ENCODE data around the gene ST6GALNAC1.
"Not testable (repeated sequence)": the region's sequence is repeated elsewhere in the genome, so short reads cannot be mapped to it uniquely, and the experiment has no call there.

ST6GALNAC1 gene

DNA sequence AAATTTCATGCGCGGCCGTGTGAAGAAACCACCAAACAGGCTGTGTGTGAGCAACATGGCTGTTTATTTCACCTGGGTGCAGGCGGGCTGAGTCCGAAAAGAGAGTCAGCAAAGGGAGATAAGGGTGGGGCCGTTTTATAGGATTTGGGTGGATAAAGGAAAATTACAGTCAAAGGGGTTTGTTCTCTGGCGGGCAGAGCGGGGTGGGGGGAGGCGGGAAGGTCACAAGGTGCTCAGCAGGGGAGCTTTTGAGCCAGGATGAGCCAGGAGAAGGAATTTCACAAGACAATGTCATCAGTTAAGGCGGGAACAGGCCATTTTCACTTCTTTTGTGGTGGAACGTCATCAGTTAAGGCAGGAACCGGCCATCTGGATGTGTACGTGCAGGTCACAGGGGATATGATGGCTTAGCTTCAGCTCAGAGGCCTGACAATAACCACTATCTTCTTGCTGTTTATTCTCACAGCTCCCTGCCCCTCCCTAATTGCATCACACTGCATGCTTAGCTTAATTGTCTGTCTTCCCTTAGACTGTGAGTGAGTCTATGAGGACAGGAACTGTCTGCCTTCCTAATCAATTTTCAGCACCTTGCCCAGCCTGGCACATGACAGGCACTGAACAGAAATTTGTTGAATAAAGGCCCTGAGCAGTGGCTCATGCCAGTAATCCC, 32.3 kb downstream of the ST6GALNAC1 start:
- not testable (repeated sequence) for DNase-seq

DNA sequence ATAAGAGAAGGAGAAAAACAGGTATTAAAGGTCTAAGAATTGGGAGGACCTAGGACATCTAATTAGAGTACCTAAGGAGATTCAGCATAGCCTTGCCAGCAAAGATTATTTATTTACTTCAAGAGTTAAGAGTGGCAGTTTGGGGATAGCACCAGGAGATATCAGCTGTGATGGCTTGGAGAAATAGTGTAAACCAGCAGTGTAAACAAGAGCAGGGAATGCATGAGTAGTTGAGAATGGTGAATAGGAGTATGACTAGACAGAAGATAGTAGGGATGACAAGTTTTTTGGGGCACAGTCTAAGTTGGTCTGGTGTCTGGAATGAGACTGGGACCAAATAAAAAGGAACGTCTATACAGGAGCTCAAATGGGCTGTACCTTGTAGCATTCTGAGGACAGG, 36.9 kb downstream of the ST6GALNAC1 start:
- not testable (repeated sequence) for DNase-seq

DNA sequence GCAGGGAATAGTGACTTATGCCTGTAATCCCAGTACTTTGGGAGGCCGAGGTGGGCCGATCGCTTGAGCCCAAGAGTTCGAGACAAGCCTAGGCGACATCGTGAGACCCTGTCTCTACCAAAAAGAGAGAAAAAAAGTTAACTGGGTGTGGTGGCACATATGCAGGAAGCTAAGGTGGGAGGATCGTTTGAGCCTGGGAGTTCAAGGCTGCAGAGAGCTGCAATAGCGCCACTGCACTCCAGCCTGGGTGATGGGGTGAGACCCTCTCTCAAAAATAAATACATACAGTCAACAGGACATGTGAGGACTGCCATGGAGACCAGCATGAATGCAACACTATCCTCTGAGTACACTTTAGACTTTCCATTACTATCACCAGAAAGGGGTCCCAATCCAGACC, 42.5 kb downstream of the ST6GALNAC1 start:
- DNase-seq = no peak

DNA sequence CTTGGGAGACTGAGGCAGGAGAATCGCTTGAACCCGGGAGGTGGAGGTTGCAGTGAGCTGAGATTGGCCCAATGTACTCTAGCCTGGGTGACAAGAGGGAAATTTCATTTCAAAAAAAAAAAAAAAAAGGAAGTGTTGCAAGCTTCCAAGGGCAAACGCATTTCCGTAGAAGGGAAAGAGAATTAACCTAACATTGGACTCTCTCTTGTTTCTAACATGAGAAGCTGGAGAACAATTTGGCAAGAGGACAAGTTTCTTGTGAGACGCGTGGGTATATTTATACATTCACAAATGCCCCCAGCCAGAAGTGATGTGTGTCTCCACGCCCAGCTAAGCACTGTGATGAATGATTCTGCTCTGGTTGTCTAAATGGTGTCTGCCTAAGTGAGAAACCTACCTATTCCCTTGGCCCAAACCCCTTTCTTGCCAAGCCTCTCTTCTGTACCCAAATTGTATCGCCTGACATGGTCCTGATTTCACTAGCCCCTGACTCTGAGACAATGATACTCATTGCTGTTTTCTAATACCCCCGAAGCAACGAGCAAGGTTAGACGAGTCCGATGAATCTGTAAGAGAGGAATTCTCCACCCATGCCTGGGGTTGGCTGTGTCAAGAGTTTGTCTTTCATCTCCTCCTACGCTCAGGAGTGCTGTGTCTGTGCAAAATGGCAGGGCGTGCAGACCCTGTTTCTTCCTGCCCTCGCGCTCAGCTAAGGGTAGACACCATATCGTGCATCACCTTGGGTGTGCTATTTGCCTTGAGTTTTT, 43.7 kb downstream of the ST6GALNAC1 start:
- no peak for DNase-seq

DNA sequence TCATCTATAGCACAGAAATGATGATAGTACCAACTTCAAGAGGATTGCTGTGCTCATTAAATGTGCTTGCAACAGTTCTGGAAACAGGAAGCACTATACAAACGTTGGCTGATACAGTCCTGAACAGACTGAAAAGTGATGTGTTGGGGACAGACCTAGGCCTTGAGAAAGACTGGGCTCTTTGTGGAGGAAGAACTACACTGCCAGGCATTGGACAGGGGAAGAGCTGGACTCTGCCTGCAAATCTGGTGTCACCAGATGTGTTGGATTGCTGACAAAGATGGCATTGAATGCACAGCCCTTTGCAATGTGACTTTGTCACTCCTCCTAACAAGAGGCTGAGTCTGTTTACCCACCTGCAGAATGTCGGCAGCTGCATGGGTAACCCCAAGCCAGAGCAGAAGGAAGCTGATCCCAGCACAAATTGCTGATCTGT, 45.5 kb downstream of the ST6GALNAC1 start:
- no peak for DNase-seq

DNA sequence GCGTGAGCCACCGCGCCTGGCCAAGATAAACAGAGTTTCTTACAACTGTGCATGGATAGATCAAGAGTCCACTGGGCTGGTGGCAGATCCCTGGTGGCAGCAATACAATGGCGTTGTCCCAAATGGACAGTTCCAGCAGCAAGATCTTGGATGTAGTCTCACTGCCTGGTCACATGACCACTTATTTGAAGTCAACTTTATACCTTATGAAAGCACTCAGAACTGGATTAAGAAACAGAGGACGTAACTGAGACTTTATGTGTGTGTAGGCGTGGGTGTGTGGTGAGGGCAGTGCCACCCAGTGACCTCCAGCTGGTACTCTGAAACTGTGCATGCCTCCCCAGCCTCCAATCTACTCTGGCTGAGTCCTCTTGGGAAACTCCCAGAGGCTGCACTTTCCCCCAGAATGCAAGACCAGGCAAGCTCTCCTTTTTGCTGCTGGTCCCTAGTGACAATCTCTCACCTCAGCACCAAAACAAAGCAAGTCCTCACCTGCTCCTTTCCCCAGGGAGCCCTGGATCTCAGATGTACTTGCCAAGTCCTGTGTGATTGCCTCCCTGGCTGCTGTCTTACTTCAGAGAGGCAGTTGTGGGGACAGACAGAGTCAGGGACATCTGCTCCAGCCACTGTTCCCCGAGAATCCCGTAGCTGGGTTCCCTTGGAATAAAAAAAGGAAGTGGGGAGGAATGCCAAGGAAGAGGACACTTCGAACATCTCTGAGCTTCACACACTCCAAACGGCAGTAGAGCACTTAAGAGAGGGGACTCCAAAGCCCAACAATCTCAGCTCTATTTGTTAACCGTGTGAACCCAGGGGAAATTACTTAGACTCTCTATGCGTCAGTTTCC, 46.2 kb downstream of the ST6GALNAC1 start:
- no peak for DNase-seq

DNA sequence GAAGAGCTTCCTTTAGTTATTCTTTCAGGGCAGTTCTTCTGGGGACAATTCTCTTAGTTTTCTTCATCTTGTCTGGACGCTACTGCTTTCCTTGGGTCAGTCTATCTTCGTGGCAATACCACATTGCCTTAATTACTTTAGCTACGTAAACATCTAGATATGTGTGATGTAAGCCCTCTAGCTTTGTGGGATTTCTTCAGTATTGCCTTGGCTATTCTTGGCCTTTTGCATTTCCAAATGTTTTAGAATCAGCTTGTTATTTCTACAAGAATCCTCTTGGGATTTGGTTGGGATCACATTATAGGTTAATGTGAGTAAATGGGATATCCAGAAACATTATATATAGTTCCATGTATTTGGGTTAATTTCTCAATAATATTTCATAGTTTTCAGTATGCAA, 48.9 kb downstream of the ST6GALNAC1 start:
- no peak for DNase-seq

DNA sequence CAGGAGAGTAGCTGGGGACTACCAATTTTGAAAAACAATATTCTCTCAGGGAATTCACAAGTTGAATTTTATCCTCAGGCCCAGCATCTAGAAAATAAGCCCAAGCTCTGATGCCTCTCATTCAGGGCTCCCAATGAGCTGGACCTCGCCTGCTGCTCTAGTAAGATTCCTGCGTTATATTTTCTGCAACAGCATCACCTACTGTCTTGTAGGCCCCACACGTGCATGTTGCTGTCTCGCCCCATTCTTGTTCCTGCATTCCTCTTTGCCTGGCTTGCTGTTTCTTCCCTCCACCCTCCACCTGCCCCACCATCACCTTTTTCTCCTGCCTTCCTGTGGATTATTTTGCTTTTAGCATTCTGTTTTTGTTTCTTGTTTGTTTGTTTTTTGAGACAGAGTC, 49.6 kb downstream of the ST6GALNAC1 start:
- DNase-seq = no peak

DNA sequence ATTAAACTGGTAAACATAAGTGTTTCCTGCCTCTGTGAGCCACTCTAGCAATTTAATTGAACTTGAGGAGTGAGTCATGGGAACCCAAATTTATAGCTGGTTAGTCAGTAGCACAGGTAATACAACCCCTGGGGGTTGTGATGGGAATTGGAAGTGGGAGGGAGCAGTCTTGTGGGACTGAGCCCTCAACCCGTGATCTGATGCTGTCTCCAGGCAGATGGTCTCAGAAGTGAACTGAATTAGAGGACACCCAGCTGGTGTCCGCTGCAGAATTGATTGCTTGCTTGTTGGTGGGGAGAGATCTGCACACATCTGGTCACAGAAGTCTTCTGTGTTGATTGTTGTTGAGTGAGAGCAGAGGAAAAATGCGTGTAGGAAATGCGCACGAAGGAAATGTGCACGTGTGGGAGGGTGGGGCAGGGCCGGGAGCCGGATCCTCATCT, 50.2 kb downstream of the ST6GALNAC1 start:
- no peak for DNase-seq

DNA sequence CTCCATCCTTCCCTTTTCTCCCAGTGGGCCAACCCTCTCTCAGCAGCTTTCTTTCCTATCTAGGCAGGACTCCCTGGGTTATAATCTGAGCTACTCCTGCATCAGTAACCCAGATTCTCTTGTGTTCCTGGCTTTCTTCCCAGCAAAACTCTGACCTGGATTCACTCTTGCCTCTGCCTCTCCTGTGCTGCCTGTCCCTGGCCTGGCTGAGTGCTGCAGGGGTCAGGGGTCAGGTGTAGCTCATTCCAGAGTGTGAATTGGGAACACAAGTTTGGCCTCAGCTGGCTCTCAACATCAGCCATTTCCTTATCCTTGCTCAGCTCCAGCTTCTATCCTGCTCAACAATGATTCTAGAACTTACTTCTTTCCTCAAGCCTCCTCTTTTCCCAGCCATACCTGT, 55.4 kb downstream of the ST6GALNAC1 start:
- DNase-seq = no peak

DNA sequence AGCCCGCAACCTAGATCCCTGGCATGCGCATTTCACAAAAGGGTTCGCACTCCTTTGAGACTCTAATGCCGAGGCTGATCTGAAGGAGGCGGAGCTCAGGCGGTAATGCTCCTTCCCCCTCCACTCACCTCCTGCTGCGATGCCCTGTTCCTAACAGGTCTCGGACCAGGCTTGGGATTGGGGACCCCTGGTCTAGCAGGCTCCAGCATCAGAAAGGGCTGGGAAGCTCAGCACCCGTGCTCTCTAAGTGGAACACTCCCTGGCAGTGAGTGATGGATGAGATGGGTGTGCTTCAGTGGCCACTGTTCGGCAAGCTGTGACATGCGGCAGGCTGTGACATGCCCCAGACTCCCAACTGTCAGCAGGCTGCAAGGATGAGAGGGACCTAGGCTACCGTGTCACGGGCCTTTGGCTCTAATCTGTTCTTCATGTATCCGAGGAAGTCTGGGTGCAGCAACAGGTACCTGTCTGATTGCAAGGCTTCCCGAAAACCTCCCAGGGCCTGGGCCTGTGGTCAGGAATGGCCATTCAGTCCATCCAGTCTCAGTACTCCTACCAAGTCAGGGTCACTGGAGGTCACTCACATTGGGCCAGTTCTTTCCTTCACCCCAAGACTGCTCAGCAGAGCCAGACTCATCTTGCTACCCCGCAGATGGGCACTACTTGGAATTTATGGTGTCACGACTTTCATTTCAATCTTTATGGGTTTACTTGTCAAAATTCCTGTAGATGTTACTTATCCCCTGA, 56.6 kb downstream of the ST6GALNAC1 start:
- no peak for DNase-seq

DNA sequence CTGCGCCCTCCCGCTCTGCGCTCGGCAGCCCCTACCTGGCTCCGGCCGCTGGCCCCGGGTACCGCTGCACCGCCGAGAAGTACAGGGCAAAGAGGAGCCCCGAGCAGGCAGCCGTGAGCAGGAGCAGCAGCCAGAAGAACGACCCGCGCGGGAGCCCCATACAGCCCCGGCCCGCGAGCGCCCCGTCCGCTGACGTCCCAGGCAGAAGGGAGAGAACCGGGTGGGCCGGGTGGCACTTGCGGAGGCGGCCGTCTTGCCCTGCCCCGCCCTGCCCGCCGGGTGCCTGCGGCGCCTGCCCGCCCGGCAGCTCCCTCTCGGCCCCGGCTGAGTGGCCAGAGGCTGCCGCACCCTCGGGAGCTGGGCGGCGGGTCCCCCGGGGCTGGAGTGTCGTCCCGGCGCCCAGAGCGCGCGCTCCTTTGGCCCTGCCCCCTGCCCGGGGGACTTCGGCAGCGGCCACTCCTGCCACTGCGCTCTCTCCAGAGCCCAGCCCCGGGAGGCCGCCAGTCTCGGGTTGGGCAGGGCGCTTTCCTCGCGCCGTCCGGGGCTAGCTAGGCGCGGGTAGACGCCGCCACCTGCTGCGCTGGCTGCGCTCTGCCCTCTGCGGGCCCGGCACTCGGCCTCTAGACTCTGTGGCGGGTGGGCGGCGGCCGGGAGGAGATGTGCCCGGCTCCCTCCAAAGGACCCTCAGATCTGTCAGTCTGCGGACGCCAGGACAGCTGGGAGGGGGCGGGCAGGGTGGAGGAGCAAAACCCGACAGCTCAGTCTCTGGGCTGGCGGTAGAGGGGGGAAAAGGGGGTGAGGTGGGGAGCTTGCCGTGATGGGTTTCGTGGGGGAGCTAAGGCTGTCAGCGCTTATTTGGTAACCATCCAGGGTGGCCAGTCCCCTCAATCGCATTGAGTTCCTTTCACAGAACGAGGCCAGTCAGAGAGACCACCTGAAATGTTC, 57.6 kb downstream of the ST6GALNAC1 start, which contains the start of gene ST6GALNAC2:
TSS of gene ST6GALNAC2 (minus strand) at position 212 of the 945 bp plus-strand sequence. CDS start at position 160, 52 bp downstream.
- no peak for DNase-seq

DNA sequence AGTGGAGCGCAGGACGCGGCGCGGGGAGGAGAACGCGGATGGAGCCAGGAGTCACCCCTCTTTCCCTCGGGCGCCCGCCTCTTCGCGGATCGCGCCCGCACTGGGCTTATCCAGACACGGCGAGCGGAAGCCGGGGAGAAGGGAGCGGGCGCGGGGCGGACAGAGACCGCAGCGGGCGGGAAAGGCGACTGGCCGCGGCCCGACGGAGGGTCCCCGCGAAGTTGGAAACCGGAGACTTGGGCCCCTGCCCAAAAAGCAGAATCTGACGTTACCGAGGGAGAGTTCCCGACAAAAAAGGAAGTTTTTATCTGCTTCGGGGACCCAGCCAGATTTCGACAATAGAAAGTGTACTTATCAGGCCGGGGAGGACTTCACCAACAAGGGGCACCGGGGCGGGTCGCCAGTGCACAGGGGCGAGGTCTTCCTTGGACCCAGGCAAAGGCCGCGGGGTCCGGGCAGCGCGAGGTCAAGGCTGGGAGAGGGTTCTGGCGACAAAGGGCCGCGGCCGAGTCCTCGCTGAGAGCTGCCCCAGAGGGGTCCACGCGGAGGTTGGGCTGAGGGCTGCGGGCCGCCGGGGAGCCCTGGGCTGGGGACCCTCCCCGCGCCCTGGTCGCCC, 58.4 kb downstream of the ST6GALNAC1 start:
- DNase-seq = no peak

DNA sequence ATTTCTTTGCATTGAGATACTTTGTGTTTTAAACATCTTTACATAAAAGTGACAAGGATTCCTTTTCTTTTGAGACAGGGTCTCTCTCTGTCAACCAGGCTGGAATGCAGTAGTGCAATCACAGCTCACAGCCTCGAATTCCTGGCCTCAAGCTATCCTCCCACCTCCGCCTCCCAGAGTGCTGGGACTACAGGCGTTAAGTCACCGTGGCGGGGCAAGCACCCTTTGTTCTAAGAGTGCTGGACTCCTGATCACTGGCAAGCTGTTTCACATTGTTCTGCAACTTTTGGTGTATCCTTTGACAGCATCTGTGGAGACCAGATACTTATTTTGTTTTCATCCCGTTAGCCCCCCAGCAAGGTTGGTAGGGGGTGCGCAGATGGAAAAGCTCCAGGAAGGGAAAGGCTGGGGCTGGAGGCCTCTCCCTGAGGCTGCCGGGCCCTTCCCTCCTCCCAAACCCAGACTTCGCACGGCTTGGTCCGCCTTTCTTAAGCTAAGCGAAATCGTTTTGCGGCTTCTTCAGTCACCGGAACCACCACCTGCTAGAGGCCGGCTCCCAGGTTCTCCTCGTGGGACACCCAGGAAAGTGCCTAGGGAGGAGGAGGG, 59.0 kb downstream of the ST6GALNAC1 start:
- no peak for DNase-seq

DNA sequence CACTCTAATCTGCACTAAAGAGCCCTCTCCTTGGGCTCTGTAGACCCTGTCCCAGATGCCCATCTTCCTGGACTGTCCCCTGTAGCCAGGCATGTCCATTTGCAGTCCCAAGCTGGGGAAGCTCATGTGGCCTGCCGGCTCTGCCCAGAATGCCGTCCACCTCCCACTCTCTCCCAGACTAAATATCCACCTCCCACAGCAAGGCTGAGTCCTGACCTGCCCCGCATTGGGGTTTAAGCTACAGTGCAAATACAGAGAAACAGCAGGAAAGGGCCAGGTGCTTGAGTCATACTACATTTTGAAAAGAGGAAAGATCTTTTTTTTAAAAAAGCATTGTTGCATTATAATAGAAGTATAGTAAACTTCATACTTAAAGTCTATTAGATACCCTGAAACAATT, 60.9 kb downstream of the ST6GALNAC1 start:
- no peak for DNase-seq

DNA sequence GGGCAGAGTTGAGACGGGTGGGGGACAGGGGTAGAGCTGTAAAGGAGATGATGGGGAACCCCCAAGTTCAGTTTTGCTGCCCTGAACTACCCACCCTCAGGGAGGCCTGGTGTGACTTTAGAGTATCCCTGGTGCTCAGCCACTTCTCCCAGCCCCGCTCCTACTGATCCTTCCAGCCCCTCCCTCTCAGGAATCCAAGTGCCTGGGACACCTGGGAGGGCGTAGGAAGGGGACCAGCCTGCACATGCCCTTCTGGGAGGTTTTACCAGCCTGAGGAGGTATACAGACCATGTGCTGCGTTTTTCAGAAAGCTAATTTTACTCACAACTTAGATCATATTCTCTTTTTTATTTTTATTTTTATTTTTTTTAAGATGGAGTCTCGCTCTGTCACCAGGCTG, 62.0 kb downstream of the ST6GALNAC1 start:
- no peak for DNase-seq

DNA sequence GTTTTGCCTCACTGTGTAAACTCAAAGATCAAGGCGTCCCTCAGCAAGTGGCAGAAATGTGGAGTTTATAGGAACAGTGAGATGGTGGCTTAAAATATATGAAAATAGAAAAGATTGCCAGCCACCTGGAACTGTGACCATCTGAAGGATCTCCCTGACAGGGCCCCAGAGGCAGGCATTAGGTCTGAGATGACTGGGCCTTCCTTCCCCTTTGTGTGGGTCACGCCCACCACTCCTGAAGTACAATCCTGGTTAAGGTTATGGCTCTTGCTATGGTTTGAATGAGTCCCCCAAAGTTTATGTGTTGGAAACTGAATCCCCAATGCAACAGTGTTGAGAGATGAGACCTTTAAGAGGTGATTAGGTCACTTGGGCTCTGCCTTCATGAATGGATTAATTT, 64.3 kb downstream of the ST6GALNAC1 start:
- no peak for DNase-seq

DNA sequence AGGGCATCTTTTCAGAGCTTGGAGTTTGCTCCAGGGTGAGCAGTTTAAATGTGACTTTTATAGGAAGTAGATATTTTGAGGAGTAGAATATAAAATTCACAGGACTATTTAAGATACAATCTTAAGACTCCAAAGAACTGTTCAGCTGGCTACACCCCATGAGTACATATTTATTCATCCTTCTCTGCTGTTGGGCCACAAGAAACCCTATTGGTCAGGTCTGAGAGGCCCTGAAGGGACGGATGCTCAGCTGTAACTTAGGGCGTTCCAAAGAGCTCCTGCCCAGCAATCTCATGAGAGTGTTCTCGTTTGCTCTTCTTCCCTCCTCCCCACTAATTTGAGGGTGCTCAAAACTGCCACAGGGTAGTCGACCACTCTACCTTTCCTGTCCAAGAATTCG, 65.2 kb downstream of the ST6GALNAC1 start:
- DNase-seq = no peak

DNA sequence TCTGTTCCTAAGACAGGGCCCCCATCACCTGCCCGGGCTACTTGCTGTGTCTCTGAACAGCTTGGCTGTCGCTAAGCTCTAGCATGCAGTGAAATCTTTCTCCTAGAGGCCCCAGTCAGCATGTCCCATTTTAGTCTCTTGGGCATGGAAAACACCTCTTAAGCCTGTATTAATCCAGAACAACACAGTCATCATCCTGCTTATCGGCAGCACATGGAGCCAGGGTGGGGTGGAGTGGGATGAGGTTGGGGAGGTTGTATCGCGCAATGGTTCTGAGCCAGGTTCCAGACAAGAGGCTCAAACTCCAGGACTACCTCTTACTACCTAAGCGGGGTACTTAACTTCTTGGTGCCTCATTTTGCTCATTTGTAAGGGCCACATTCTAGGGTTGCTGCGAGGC, 65.7 kb downstream of the ST6GALNAC1 start:
- no peak for DNase-seq

DNA sequence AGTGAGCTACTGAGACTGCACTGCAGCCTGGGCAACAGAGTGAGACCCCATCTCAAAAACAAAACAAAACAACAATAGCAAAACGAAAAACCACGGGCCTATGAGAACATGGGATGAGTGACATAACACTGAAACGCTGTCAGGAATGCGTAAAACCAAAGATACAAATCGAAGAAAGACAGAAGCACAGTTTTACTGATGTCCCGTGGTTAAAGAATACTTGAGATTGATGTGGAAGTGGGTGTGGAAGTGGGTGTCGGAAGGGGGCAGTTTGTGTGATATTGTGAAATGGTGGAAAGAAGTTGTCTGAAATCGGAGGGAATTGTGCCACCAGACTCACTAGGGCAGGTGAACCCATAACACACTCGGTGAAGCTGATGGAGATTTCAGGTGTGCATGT, 67.4 kb downstream of the ST6GALNAC1 start:
- no peak for DNase-seq

DNA sequence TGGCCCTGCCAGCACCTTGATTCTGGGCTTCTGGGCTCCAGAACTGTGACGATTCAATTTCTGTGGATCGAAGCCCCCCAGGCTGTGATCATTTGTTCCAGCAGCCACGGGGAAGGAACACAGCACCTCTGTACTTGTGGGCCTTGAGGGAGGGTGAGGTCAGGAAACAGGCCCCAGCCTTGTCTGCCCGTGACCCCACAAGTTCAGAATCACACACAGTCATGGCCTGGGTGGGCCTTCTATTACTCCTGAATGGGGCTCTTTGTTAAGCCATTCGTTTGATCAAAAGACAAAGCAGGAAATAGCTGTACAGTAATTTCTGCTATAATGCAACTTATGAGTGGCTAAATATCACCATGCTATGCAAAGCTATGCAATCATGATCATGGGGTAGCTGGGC, 68.0 kb downstream of the ST6GALNAC1 start:
- no peak for DNase-seq

Measured in amniotic stem cell (primary cell).